Glutamatergic neuron (in vitro differentiated cells): ENCODE measurements around the gene DOCK10. TPM values are rescaled to one million over a fixed set of nuclear protein-coding genes. Genes with fewer than 3 reads are reported as not detected.

ENCODE experiments used
- DNase-seq: peaks from one replicate; pipeline ENCODE4 v3.0.0; 2022
- H3K27ac Mint-ChIP-seq: one replicate; pipeline ENCODE4 v1.8.0; 2020; ENCODE audit warnings: mild to moderate bottlenecking, mixed read lengths, inconsistent platforms; ENCODE audit not compliant: unreplicated experiment
- H3K27me3 Mint-ChIP-seq: one replicate; pipeline ENCODE4 v1.8.0; 2020; ENCODE audit warnings: mild to moderate bottlenecking, moderate library complexity, mixed read lengths, inconsistent platforms; ENCODE audit not compliant: unreplicated experiment
- H3K36me3 Mint-ChIP-seq: one replicate; pipeline ENCODE4 v1.8.0; 2020; ENCODE audit warnings: mild to moderate bottlenecking, mixed read lengths, inconsistent platforms; ENCODE audit not compliant: unreplicated experiment
- H3K4me1 Mint-ChIP-seq: one replicate; pipeline ENCODE4 v1.8.0; 2020; ENCODE audit warnings: mild to moderate bottlenecking, low read depth, mixed read lengths, inconsistent platforms; ENCODE audit not compliant: unreplicated experiment
- H3K4me3 Mint-ChIP-seq: one replicate; pipeline ENCODE4 v1.8.0; 2020; ENCODE audit warnings: mild to moderate bottlenecking, mixed read lengths, inconsistent platforms; ENCODE audit not compliant: unreplicated experiment
- H3K9me3 Mint-ChIP-seq: one replicate; pipeline ENCODE4 v1.8.0; 2020; ENCODE audit warnings: mild to moderate bottlenecking, moderate library complexity, mixed read lengths, inconsistent platforms; ENCODE audit not compliant: unreplicated experiment
- CTCF ChIP-seq: fragments of 200-600 bp; sonication (generic); IDR thresholded peaks from one replicate; pipeline ENCODE4 v1.5.0; 2021; ENCODE audit not compliant: partially characterized antibody, unreplicated experiment
- total RNA-seq: library from RNA; stranded (reverse); fragmentation: NEBNext Ultra II Directional; extraction: Animal tissue kit (Norgen Biotek cat#: 25700); gene quantifications from one replicate; pipeline ENCODE4 v1.2.1, GENCODE V29; 2021; ENCODE audit not compliant: unreplicated experiment

Gene DOCK10
- total RNA-seq, 1 donor from 2014 or later: 1.1 TPM

- peaks cover 9% of the 10 kb centered on the region for H3K4me1 Mint-ChIP-seq
- no peak for TF ChIP-seq CTCF
- H3K4me3 Mint-ChIP-seq: no peak overlapping the region
- peaks cover 2% of the 10 kb centered on the region for H3K9me3 Mint-ChIP-seq
- no peaks in the 10 kb centered on the region for H3K36me3 Mint-ChIP-seq
- H3K27ac Mint-ChIP-seq: peak overlapping the region; percentile 84
- DNase-seq: no peak
- H3K27me3 Mint-ChIP-seq: no peaks in the 10 kb centered on the region
Measured at GRCh38 chr2:224883700-224884099, 158.6 kb downstream of the DOCK10 start.

GRCh38 chr2:224883172-224883516 lies 159.1 kb downstream of the DOCK10 start:
- peaks cover 2% of the 10 kb centered on the region for H3K9me3 Mint-ChIP-seq
- H3K4me3 Mint-ChIP-seq: no peak overlapping the region
- TF ChIP-seq CTCF: no peak
- H3K27ac Mint-ChIP-seq: no peak overlapping the region
- DNase-seq: no peak
- H3K27me3 Mint-ChIP-seq: no peaks in the 10 kb centered on the region
- peaks cover 9% of the 10 kb centered on the region for H3K4me1 Mint-ChIP-seq
- no peaks in the 10 kb centered on the region for H3K36me3 Mint-ChIP-seq

GRCh38 chr2:224882291-224883171 lies 159.7 kb downstream of the DOCK10 start:
- Mint-ChIP-seq H3K4me3 (no peak overlapping the region), H3K27ac (no peak overlapping the region), H3K36me3 (no peaks in the 10 kb centered on the region), H3K4me1 (peaks cover 9% of the 10 kb centered on the region), H3K27me3 (no peaks in the 10 kb centered on the region), H3K9me3 (peaks cover 2% of the 10 kb centered on the region)
- DNase-seq: no peak
- no peak for TF ChIP-seq CTCF

GRCh38 chr2:224881846-224882245 lies 160.4 kb downstream of the DOCK10 start:
- H3K27me3 Mint-ChIP-seq: no peaks in the 10 kb centered on the region
- no peak for TF ChIP-seq CTCF
- H3K4me1 Mint-ChIP-seq: peaks cover 9% of the 10 kb centered on the region
- H3K36me3 Mint-ChIP-seq: no peaks in the 10 kb centered on the region
- no peak for DNase-seq
- H3K27ac Mint-ChIP-seq: no peak overlapping the region
- H3K9me3 Mint-ChIP-seq: peaks cover 2% of the 10 kb centered on the region
- H3K4me3 Mint-ChIP-seq: no peak overlapping the region

GRCh38 chr2:224876522-224876921 lies 165.7 kb downstream of the DOCK10 start:
- H3K4me3 Mint-ChIP-seq: no peak overlapping the region
- no peaks in the 10 kb centered on the region for H3K9me3 Mint-ChIP-seq

More at GRCh38 chr2:224876522-224876921, 165.7 kb downstream of the DOCK10 start:
- no peak for TF ChIP-seq CTCF
- Mint-ChIP-seq H3K36me3 (no peaks in the 10 kb centered on the region), H3K4me1 (peaks cover 2% of the 10 kb centered on the region), H3K27ac (no peak overlapping the region), H3K27me3 (no peaks in the 10 kb centered on the region)
- no peak for DNase-seq
